ENCODE results near the gene LIPJ.

Gene LIPJ

GRCh38 chr10:88555190-88555908 lies 31.2 kb upstream of the LIPJ start:
- Histone ChIP-seq H3K27me3 (ENCODE audit: control insufficient read depth in 1 of 2, insufficient read depth in 2 of 2, low read length in 2 of 2) (no peaks in the 10 kb centered on the region), H3K9me3 (ENCODE audit: low read length) (no peaks in the 10 kb centered on the region), H3K4me3 (ENCODE audit: low read depth in 1 of 2, low read length in 2 of 2) (no peak overlapping the region), H3K9ac (ENCODE audit: low read length) (no peak overlapping the region), H3K36me3 (ENCODE audit: insufficient read depth, low read length) (no peaks in the 10 kb centered on the region), H3K27ac (ENCODE audit: low read depth, low read length) (no peak overlapping the region), H3K4me1 (ENCODE audit: insufficient read depth, low read length) (no peaks in the 10 kb centered on the region)

DNA sequence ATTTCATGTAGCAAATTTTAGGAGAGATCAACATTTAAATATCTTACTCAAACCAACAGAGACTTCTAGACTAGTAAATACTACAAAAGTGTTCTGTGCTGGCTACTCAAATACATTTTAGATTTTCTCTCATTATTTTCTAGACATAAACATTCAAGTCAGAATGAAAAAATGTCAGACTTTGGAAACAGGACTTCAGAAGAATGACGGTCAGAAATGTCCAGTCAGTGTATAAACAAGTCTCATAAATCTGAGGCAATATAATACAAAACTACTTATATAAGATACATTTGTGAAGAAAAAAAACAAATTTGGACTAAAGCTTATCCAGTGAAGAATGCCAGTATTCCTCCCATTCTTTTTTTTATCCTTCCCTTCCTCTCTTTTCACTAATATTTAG lies 29.3 kb upstream of the LIPJ start:
- Histone ChIP-seq H3K9ac (ENCODE audit: low read length) (no peak overlapping the region), H3K4me1 (ENCODE audit: insufficient read depth, low read length) (no peaks in the 10 kb centered on the region), H3K4me3 (ENCODE audit: low read depth in 1 of 2, low read length in 2 of 2) (no peak overlapping the region), H3K9me3 (ENCODE audit: low read length) (no peaks in the 10 kb centered on the region), H3K36me3 (ENCODE audit: insufficient read depth, low read length) (no peaks in the 10 kb centered on the region), H3K27ac (ENCODE audit: low read depth, low read length) (no peak overlapping the region), H3K27me3 (ENCODE audit: control insufficient read depth in 1 of 2, insufficient read depth in 2 of 2, low read length in 2 of 2) (no peaks in the 10 kb centered on the region)

- H3K4me1 ChIP-seq (ENCODE audit: insufficient read depth, low read length): no peaks in the 10 kb centered on the region
- no peaks in the 10 kb centered on the region for H3K36me3 ChIP-seq (ENCODE audit: insufficient read depth, low read length)
- H3K9me3 ChIP-seq (ENCODE audit: low read length): no peaks in the 10 kb centered on the region
- H3K27ac ChIP-seq (ENCODE audit: low read depth, low read length): no peak overlapping the region
- H3K27me3 ChIP-seq (ENCODE audit: control insufficient read depth in 1 of 2, insufficient read depth in 2 of 2, low read length in 2 of 2): no peaks in the 10 kb centered on the region
- H3K9ac ChIP-seq (ENCODE audit: low read length): no peak overlapping the region
- no peak overlapping the region for H3K4me3 ChIP-seq (ENCODE audit: low read depth in 1 of 2, low read length in 2 of 2)
Measured at GRCh38 chr10:88557658-88558057, 28.9 kb upstream of the LIPJ start.

GRCh38 chr10:88562152-88562551 lies 24.4 kb upstream of the LIPJ start:
- no peak overlapping the region for H3K27ac ChIP-seq (ENCODE audit: low read depth, low read length)
- H3K4me3 ChIP-seq (ENCODE audit: low read depth in 1 of 2, low read length in 2 of 2): no peak overlapping the region
- H3K4me1 ChIP-seq (ENCODE audit: insufficient read depth, low read length): no peaks in the 10 kb centered on the region
- no peak overlapping the region for H3K9ac ChIP-seq (ENCODE audit: low read length)
- H3K9me3 ChIP-seq (ENCODE audit: low read length): no peaks in the 10 kb centered on the region
- no peaks in the 10 kb centered on the region for H3K27me3 ChIP-seq (ENCODE audit: control insufficient read depth in 1 of 2, insufficient read depth in 2 of 2, low read length in 2 of 2)
- no peaks in the 10 kb centered on the region for H3K36me3 ChIP-seq (ENCODE audit: insufficient read depth, low read length)

DNA sequence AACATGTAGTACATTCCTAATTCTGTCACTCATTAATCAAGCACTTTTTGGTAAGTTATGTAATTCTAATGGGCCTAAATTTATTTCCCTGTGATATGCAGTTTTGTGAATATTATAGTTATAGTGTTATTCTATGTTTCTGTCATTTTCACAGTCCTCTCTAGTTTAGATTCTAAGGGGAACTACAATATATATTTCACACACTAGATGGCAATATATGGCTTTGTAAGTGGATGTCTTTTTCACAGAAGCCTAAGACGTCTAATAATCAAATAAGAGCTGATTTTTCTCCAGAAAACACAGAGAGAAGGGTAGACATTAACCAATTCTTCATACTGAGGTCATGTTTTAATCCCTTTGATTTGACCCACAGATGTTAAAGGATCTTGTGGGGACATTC lies 21.5 kb upstream of the LIPJ start:
- Histone ChIP-seq H3K9ac (ENCODE audit: low read length) (no peak overlapping the region), H3K27ac (ENCODE audit: low read depth, low read length) (no peak overlapping the region), H3K4me3 (ENCODE audit: low read depth in 1 of 2, low read length in 2 of 2) (no peak overlapping the region), H3K4me1 (ENCODE audit: insufficient read depth, low read length) (no peaks in the 10 kb centered on the region), H3K36me3 (ENCODE audit: insufficient read depth, low read length) (no peaks in the 10 kb centered on the region), H3K9me3 (ENCODE audit: low read length) (no peaks in the 10 kb centered on the region), H3K27me3 (ENCODE audit: control insufficient read depth in 1 of 2, insufficient read depth in 2 of 2, low read length in 2 of 2) (no peaks in the 10 kb centered on the region)

DNA sequence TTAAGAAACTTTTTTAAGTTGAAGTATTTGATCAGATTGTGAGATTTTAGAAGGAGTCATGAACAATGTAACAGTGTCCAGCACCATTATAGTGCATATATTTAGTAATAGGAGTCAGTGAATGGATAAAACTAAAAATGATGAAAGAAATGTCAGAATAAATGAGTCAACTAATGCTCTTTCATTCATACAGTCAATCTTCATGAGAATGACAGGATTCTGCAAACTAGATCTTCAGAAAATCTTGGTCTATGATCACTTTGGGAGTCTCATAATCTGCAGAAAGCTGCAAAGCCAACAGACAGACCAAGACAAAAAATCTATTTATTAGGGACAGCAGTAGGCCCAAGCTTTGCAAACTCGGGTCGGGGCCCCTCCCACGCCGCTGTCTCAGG lies 4.2 kb upstream of the LIPJ start:
- H3K4me3 ChIP-seq (ENCODE audit: low read depth in 1 of 2, low read length in 2 of 2): peak overlapping the region; percentile 51 to 86
- H3K9me3 ChIP-seq (ENCODE audit: low read length): no peaks in the 10 kb centered on the region
- H3K27me3 ChIP-seq (ENCODE audit: control insufficient read depth in 1 of 2, insufficient read depth in 2 of 2, low read length in 2 of 2): no peaks in the 10 kb centered on the region
- peaks cover 12% of the 10 kb centered on the region for H3K4me1 ChIP-seq (ENCODE audit: insufficient read depth, low read length)
- H3K36me3 ChIP-seq (ENCODE audit: insufficient read depth, low read length): no peaks in the 10 kb centered on the region
- H3K27ac ChIP-seq (ENCODE audit: low read depth, low read length): peak overlapping the region; percentile 89
- H3K9ac ChIP-seq (ENCODE audit: low read length): no peak overlapping the region

DNA sequence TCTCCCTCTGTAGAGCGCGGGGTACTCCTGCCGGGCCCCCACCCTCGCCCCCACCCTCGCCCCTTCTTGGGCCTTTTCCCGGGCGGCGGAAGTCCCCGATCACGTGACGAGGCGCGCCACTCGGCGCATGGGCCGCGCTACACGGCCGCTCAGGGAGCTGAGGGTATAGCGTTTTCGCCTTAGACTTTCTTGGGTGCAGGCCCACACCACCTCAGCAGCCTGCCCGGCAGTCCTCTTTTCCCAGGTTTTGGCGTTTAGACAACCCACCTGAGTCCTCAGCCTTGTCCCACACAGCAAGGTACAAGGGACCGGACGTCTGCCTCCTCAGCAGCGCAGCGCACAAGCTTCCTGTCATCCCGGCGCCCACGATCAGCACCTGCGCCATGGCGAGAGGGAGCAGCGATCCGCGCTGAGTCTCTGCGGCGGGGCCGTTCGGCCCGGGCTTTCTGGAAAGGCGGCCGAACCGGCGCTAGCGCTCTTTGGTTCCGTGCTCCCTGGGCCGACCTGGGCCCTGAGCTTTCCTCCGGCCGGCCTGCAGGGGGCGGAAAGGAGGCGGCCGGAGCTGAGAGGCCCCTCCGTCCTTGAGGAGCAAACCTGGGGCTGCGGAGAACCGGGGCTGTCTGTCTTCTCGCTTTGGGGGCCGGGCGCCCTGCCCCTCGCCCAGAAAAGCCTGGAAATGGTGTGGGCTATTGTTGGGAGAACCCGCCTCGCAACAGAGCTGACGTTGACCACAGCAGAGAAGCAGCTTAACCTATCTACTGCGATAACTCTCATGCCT lies 3.6 kb upstream of the LIPJ start, which contains the start of gene RNLS:
RNLS (minus strand) TSS at position 513 of the 778 bp plus-strand sequence.
- no peaks in the 10 kb centered on the region for H3K36me3 ChIP-seq (ENCODE audit: insufficient read depth, low read length)
- peak within 1 kb of the TSS; percentile 89 for H3K27ac ChIP-seq (ENCODE audit: low read depth, low read length)
- no peaks in the 10 kb centered on the region for H3K9me3 ChIP-seq (ENCODE audit: low read length)
- H3K4me3 ChIP-seq (ENCODE audit: low read depth in 1 of 2, low read length in 2 of 2): peak within 1 kb of the TSS; percentile 51 to 86
- H3K27me3 ChIP-seq (ENCODE audit: control insufficient read depth in 1 of 2, insufficient read depth in 2 of 2, low read length in 2 of 2): no peaks in the 10 kb centered on the region
- peaks cover 12% of the 10 kb centered on the region for H3K4me1 ChIP-seq (ENCODE audit: insufficient read depth, low read length)
- peak within 1 kb of the TSS; percentile 74 for H3K9ac ChIP-seq (ENCODE audit: low read length)

- peaks cover 12% of the 10 kb centered on the region for H3K4me1 ChIP-seq (ENCODE audit: insufficient read depth, low read length)
- peak overlapping the region; percentile 51 to 86 for H3K4me3 ChIP-seq (ENCODE audit: low read depth in 1 of 2, low read length in 2 of 2)
- peak overlapping the region; percentile 89 for H3K27ac ChIP-seq (ENCODE audit: low read depth, low read length)
- no peaks in the 10 kb centered on the region for H3K36me3 ChIP-seq (ENCODE audit: insufficient read depth, low read length)
- peak overlapping the region; percentile 74 for H3K9ac ChIP-seq (ENCODE audit: low read length)
- no peaks in the 10 kb centered on the region for H3K27me3 ChIP-seq (ENCODE audit: control insufficient read depth in 1 of 2, insufficient read depth in 2 of 2, low read length in 2 of 2)
- H3K9me3 ChIP-seq (ENCODE audit: low read length): no peaks in the 10 kb centered on the region
Measured at GRCh38 chr10:88583584-88583957, 3.0 kb upstream of the LIPJ start.

- H3K9ac ChIP-seq (ENCODE audit: low read length): no peak overlapping the region
- no peaks in the 10 kb centered on the region for H3K9me3 ChIP-seq (ENCODE audit: low read length)
- H3K36me3 ChIP-seq (ENCODE audit: insufficient read depth, low read length): no peaks in the 10 kb centered on the region
- no peaks in the 10 kb centered on the region for H3K27me3 ChIP-seq (ENCODE audit: control insufficient read depth in 1 of 2, insufficient read depth in 2 of 2, low read length in 2 of 2)
- H3K27ac ChIP-seq (ENCODE audit: low read depth, low read length): no peak overlapping the region
- no peaks in the 10 kb centered on the region for H3K4me1 ChIP-seq (ENCODE audit: insufficient read depth, low read length)
- no peak overlapping the region for H3K4me3 ChIP-seq (ENCODE audit: low read depth in 1 of 2, low read length in 2 of 2)
Measured at GRCh38 chr10:88592381-88592780, 5.8 kb downstream of the LIPJ start.

- H3K4me3 ChIP-seq (ENCODE audit: low read depth in 1 of 2, low read length in 2 of 2): no peak overlapping the region
- no peaks in the 10 kb centered on the region for H3K27me3 ChIP-seq (ENCODE audit: control insufficient read depth in 1 of 2, insufficient read depth in 2 of 2, low read length in 2 of 2)
- H3K9me3 ChIP-seq (ENCODE audit: low read length): no peaks in the 10 kb centered on the region
- H3K9ac ChIP-seq (ENCODE audit: low read length): no peak overlapping the region
- no peaks in the 10 kb centered on the region for H3K36me3 ChIP-seq (ENCODE audit: insufficient read depth, low read length)
- H3K4me1 ChIP-seq (ENCODE audit: insufficient read depth, low read length): no peaks in the 10 kb centered on the region
- no peak overlapping the region for H3K27ac ChIP-seq (ENCODE audit: low read depth, low read length)
Measured at GRCh38 chr10:88592906-88593305, 6.3 kb downstream of the LIPJ start.

- H3K4me1 ChIP-seq (ENCODE audit: insufficient read depth, low read length): no peaks in the 10 kb centered on the region
Measured at GRCh38 chr10:88594482-88594881, 7.9 kb downstream of the LIPJ start.

More at GRCh38 chr10:88594482-88594881, 7.9 kb downstream of the LIPJ start:
- Histone ChIP-seq H3K27me3 (ENCODE audit: control insufficient read depth in 1 of 2, insufficient read depth in 2 of 2, low read length in 2 of 2) (no peaks in the 10 kb centered on the region), H3K36me3 (ENCODE audit: insufficient read depth, low read length) (no peaks in the 10 kb centered on the region), H3K9me3 (ENCODE audit: low read length) (no peaks in the 10 kb centered on the region), H3K27ac (ENCODE audit: low read depth, low read length) (no peak overlapping the region), H3K4me3 (ENCODE audit: low read depth in 1 of 2, low read length in 2 of 2) (no peak overlapping the region), H3K9ac (ENCODE audit: low read length) (no peak overlapping the region)

All from muscle layer of colon (tissue), 2 donors.